Fibroblast of skin of back (primary cell): ENCODE data around the gene SHOX.

ENCODE experiments used
- DNase-seq: peaks from one replicate; pipeline ENCODE4 v3.0.0-alpha.2; 2013

SHOX gene

GRCh38 chrX:675279-675954 is 44.8 kb downstream of the SHOX start:
- no peak for DNase-seq

- DNase-seq: no peak
Measured at GRCh38 chrX:675955-676295, 45.3 kb downstream of the SHOX start.

- DNase-seq: no peak
Measured at GRCh38 chrX:677376-677775, 46.8 kb downstream of the SHOX start.

- no peak for DNase-seq
Measured at GRCh38 chrX:679291-679979, 48.8 kb downstream of the SHOX start.

GRCh38 chrX:680062-680461 is 49.5 kb downstream of the SHOX start:
- no peak for DNase-seq

GRCh38 chrX:681989-682388 is 51.4 kb downstream of the SHOX start:
- no peak for DNase-seq

- DNase-seq: no peak
Measured at GRCh38 chrX:682892-683291, 52.3 kb downstream of the SHOX start.

- no peak for DNase-seq
Measured at GRCh38 chrX:683576-683975, 53.0 kb downstream of the SHOX start.

GRCh38 chrX:685120-686032 is 54.8 kb downstream of the SHOX start:
- DNase-seq: no peak

- no peak for DNase-seq
Measured at GRCh38 chrX:689983-690382, 59.4 kb downstream of the SHOX start.

GRCh38 chrX:694800-695199 is 64.2 kb downstream of the SHOX start:
- no peak for DNase-seq

GRCh38 chrX:698206-698605 is 67.6 kb downstream of the SHOX start:
- no peak for DNase-seq

- no peak for DNase-seq
Measured at GRCh38 chrX:700936-701335, 70.3 kb downstream of the SHOX start.

- DNase-seq: no peak
Measured at GRCh38 chrX:701673-702072, 71.1 kb downstream of the SHOX start.

- DNase-seq: no peak
Measured at GRCh38 chrX:703466-703865, 72.9 kb downstream of the SHOX start.

- peak; percentile 18 for DNase-seq
Measured at GRCh38 chrX:703866-704265, 73.3 kb downstream of the SHOX start.
